Measurements from ENCODE around the gene PTPRG. TPM values are rescaled to one million over a fixed set of nuclear protein-coding genes. Genes with fewer than 3 reads are reported as not detected.

PTPRG gene
- polyA plus RNA-seq, 3 donors: not detected

DNA sequence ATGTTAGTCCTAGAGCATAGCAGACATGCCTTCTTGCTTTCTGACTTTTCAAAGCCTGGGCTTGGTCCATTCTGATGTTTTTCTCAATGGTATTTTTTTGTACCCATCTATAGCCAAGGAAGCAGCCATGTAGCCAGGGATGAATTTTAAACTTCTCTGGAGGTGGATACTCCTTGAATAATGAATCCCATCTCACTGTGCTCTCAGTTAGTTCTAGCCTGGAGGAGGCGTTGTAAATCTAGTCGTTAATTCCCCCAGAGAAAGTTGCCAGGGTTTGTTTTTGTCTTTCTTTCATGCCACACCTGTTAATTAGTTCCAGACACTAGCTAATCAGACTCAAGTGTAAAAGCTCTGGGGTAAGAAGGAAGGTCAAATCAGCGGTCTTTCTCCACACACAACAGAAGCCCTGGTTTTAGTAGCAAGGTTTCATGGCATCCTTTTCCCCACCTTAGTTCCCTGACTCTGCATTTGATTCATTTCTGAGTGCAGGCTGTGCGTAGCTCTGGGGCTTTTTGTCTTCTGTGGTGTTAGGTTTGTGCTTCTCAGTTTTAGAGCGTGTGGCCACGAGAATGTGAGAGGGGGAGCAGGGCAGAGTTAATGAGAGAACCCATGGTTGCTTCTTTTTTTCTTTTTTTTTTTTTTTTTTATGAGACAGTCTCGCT is 19.7 kb downstream of the PTPRG start:
- H3K4me3 ChIP-seq (replicated peaks in 1 of 3; ENCODE audit: low read depth in 2 of 3, low read length in 3 of 3): no peak overlapping the region
- Mint-ChIP-seq H3K27ac (no peak overlapping the region), H3K36me3 (no peaks in the 10 kb centered on the region), H3K4me1 (no peaks in the 10 kb centered on the region), H3K27me3 (ENCODE audit: low read depth in 3 of 3) (peaks cover 0 to 3% (median 0%) of the 10 kb centered on the region in 3 donors), H3K9me3 (peaks cover 0 to 6% (median 2%) of the 10 kb centered on the region in 7 donors), H3K4me3 (no peak overlapping the region)
- intact Hi-C loops (cut with micrococcal nuclease): no loop called here
- no peaks in the 10 kb centered on the region for H4K20me1 ChIP-seq (ENCODE audit: insufficient read depth, low read length)
- no peak overlapping the region for H3K27ac ChIP-seq (ENCODE audit: low read depth in 1 of 2, low read length in 2 of 2)
- H3K4me1 ChIP-seq (ENCODE audit: control insufficient read depth in 1 of 2, insufficient read depth in 2 of 2, low read length in 2 of 2): no peaks in the 10 kb centered on the region
- H3K4me2 ChIP-seq (replicated peaks; ENCODE audit: extremely low read depth, low read length, poor library complexity, severe bottlenecking): no peak overlapping the region
- no peak for TF ChIP-seq CTCF (IDR thresholded peaks at IDR 0.05)
- H3K36me3 ChIP-seq (replicated peaks in 1 of 2; ENCODE audit: control insufficient read depth in 1 of 2, insufficient read depth in 2 of 2, low read length in 2 of 2): no peaks in the 10 kb centered on the region
- H3K9ac ChIP-seq (ENCODE audit: insufficient read depth, low read length, poor library complexity, severe bottlenecking): no peak overlapping the region
- H3K79me2 ChIP-seq (ENCODE audit: insufficient read depth, low read length): no peaks in the 10 kb centered on the region
- 80% methylated on average over 1 of the region's 7 CpGs for WGBS (ENCODE audit: insufficient coverage)
- no peak overlapping the region for H2AFZ ChIP-seq (ENCODE audit: insufficient read depth, low read depth, low read length, poor library complexity, severe bottlenecking)
- no peaks in the 10 kb centered on the region for H3K9me3 ChIP-seq (replicated peaks in 1 of 2; ENCODE audit: control insufficient read depth in 1 of 2, insufficient read depth in 1 of 2, low read length in 2 of 2)
- H3K27me3 ChIP-seq (ENCODE audit: control insufficient read depth in 2 of 2, insufficient read depth in 2 of 2, low read length in 2 of 2): no peaks in the 10 kb centered on the region
- DNase-seq: no peak

DNA sequence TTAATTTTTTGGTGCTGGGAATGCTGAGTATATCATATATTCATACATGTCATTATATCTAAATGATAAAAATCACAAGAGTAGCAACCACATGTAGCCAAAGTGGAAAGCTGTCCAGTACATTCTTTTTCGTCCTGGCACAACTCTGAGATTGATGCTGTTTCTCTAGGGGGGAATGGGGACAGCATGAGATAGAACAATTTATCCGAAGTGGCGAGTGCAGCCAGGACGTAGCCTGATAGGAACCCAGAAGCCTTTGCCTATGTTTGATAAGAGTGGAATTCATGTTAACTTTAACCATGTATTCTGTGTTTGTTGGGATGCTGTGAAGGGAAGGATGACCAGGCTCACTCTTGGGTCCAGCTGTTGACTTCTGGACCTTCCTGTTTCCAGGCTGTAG is 20.9 kb downstream of the PTPRG start:
- WGBS (ENCODE audit: insufficient coverage): 100% methylated on average over 3 of the region's 4 CpGs
- no peak overlapping the region for H3K27ac Mint-ChIP-seq

More for the DNA sequence above, 20.9 kb downstream of the PTPRG start:
- Histone ChIP-seq H3K4me3 (replicated peaks in 1 of 3; ENCODE audit: low read depth in 2 of 3, low read length in 3 of 3) (no peak overlapping the region), H3K27ac (ENCODE audit: low read depth in 1 of 2, low read length in 2 of 2) (no peak overlapping the region), H4K20me1 (ENCODE audit: insufficient read depth, low read length) (no peaks in the 10 kb centered on the region), H3K9ac (ENCODE audit: insufficient read depth, low read length, poor library complexity, severe bottlenecking) (no peak overlapping the region), H2AFZ (ENCODE audit: insufficient read depth, low read depth, low read length, poor library complexity, severe bottlenecking) (no peak overlapping the region), H3K9me3 (replicated peaks in 1 of 2; ENCODE audit: control insufficient read depth in 1 of 2, insufficient read depth in 1 of 2, low read length in 2 of 2) (no peaks in the 10 kb centered on the region), H3K36me3 (replicated peaks in 1 of 2; ENCODE audit: control insufficient read depth in 1 of 2, insufficient read depth in 2 of 2, low read length in 2 of 2) (no peaks in the 10 kb centered on the region), H3K27me3 (ENCODE audit: control insufficient read depth in 2 of 2, insufficient read depth in 2 of 2, low read length in 2 of 2) (no peaks in the 10 kb centered on the region), H3K79me2 (ENCODE audit: insufficient read depth, low read length) (no peaks in the 10 kb centered on the region), H3K4me2 (replicated peaks; ENCODE audit: extremely low read depth, low read length, poor library complexity, severe bottlenecking) (no peak overlapping the region), H3K4me1 (ENCODE audit: control insufficient read depth in 1 of 2, insufficient read depth in 2 of 2, low read length in 2 of 2) (no peaks in the 10 kb centered on the region)
- H3K36me3 Mint-ChIP-seq: no peaks in the 10 kb centered on the region
- no peak for TF ChIP-seq CTCF (IDR thresholded peaks at IDR 0.05)
- H3K4me1 Mint-ChIP-seq: no peaks in the 10 kb centered on the region
- no peak for DNase-seq
- intact Hi-C loops (cut with micrococcal nuclease): no loop called here
- no peak overlapping the region for H3K4me3 Mint-ChIP-seq
- peaks cover 0 to 6% (median 2%) of the 10 kb centered on the region in 7 donors for H3K9me3 Mint-ChIP-seq
- peaks cover 0 to 3% (median 0%) of the 10 kb centered on the region in 3 donors for H3K27me3 Mint-ChIP-seq (ENCODE audit: low read depth in 3 of 3)
